Umbilical cord (tissue), 2 donors: ENCODE measurements around the gene ANKRD29. TPM values are rescaled to one million over a fixed set of nuclear protein-coding genes. Genes with fewer than 3 reads are reported as not detected.
A peak's percentile ranks its signal among the peaks of the same experiment; 100 is the strongest.
"Not testable (repeated sequence)": the region's sequence is repeated elsewhere in the genome, so short reads cannot be mapped to it uniquely, and the experiment has no call there.

ENCODE experiments used
- DNase-seq: peaks from one replicate; pipeline ENCODE4 v3.0.0-alpha.2; 2015; ENCODE audit warnings: low spot score
- total RNA-seq: library from RNA; depleted of rRNA; stranded (reverse); fragments of >200 nt; gene quantifications from one replicate; pipeline ENCODE4 v1.2.3, GENCODE V29; 2014; ENCODE audit warnings: low replicate concordance; ENCODE audit not compliant: insufficient read depth

The ANKRD29 gene
- total RNA-seq, 1 donor from 2014 or later, result 16.9 TPM

- no peak for DNase-seq
Observed at GRCh38 chr18:23583071-23583865, 79.4 kb downstream of the ANKRD29 start.

- no peak for DNase-seq
Observed at GRCh38 chr18:23580677-23581367, 81.9 kb downstream of the ANKRD29 start.

- no peak for DNase-seq
Observed at GRCh38 chr18:23578891-23579653, 83.6 kb downstream of the ANKRD29 start.

- DNase-seq, result no peak
Observed at GRCh38 chr18:23578067-23578701, 84.5 kb downstream of the ANKRD29 start.

GRCh38 chr18:23577521-23577920 is 85.2 kb downstream of the ANKRD29 start:
- not testable (repeated sequence) for DNase-seq

GRCh38 chr18:23575309-23575651 is 87.4 kb downstream of the ANKRD29 start:
- no peak for DNase-seq

GRCh38 chr18:23574611-23575308 is 88.0 kb downstream of the ANKRD29 start:
- DNase-seq, result peak; percentile 22

GRCh38 chr18:23573626-23574431 is 88.9 kb downstream of the ANKRD29 start:
- DNase-seq, result no peak

GRCh38 chr18:23573020-23573419 is 89.7 kb downstream of the ANKRD29 start:
- no peak for DNase-seq

- DNase-seq, result no peak
Observed at GRCh38 chr18:23572570-23572969, 90.1 kb downstream of the ANKRD29 start.

- no peak for DNase-seq
Observed at GRCh38 chr18:23572012-23572411, 90.7 kb downstream of the ANKRD29 start.

- no peak for DNase-seq
Observed at GRCh38 chr18:23570912-23571504, 91.7 kb downstream of the ANKRD29 start.

- no peak for DNase-seq
Observed at GRCh38 chr18:23569299-23570063, 93.2 kb downstream of the ANKRD29 start.

- DNase-seq, result peak; percentile 26
Observed at GRCh38 chr18:23568281-23569138, 94.2 kb downstream of the ANKRD29 start.

- DNase-seq, result no peak
Observed at GRCh38 chr18:23567671-23568070, 95.0 kb downstream of the ANKRD29 start.

GRCh38 chr18:23565916-23566547 is 96.7 kb downstream of the ANKRD29 start:
- no peak for DNase-seq

GRCh38 chr18:23563377-23564043 is 99.2 kb downstream of the ANKRD29 start:
- no peak for DNase-seq
